ENCODE results near the gene PRPF40A.

- no peak for TF ChIP-seq CTCF (tag by site-specific recombination; IDR thresholded peaks at IDR 0.05)
- no peak for TF ChIP-seq ZBTB10 (tag by site-specific recombination; IDR thresholded peaks at IDR 0.05)
- TF ChIP-seq ZNF843 (tag by site-specific recombination; IDR thresholded peaks at IDR 0.05): no peak
- no peak for TF ChIP-seq ZBTB17 (tag by site-specific recombination; IDR thresholded peaks at IDR 0.05)
- TF ChIP-seq ZNF274 (IDR thresholded peaks at IDR 0.05; ENCODE audit: low read length): no peak
- no peak for TF ChIP-seq ZNF274 (tag by site-specific recombination; IDR thresholded peaks at IDR 0.05; ENCODE audit: borderline replicate concordance)
- TF ChIP-seq ZNF112 (tag by site-specific recombination; IDR thresholded peaks at IDR 0.05): no peak
- no peak for TF ChIP-seq ZNF280D (tag by site-specific recombination; IDR thresholded peaks at IDR 0.05)
- no peak for TF ChIP-seq ZNF24 (tag by site-specific recombination; IDR thresholded peaks at IDR 0.05)
Measured at GRCh38 chr2:152766928-152767327, 49.7 kb upstream of the PRPF40A start.
